Measurements from ENCODE around the gene RENBP. TPM values are rescaled to one million over a fixed set of nuclear protein-coding genes. Genes with fewer than 3 reads are reported as not detected.

The RENBP gene
- 1 to 10 TPM; 5.3 to 6.3 TPM for total RNA-seq

GRCh38 chrX:153944140-153944799 is at the start of gene RENBP:
TSS of gene RENBP (minus strand) at chrX:153944643. CDS start at chrX:153944610, 33 bp downstream.
- POLR2A ChIA-PET: interaction anchor here (0.6 kb wide), 1 partner anchor 22 kb away, joined by 3 read pairs; no protein-coding TSS in a partner anchor
- CTCF ChIA-PET: interaction anchor here (1.2 to 1.9 kb wide), 2 partner anchors 20 to 277 kb away, joined by 3 to 4 read pairs; no protein-coding TSS in a partner anchor

GRCh38 chrX:153993978-153994377 is 49.5 kb upstream of the RENBP start:
- ChIA-PET POLR2A (no interaction called here), CTCF (no interaction called here)

- ChIA-PET POLR2A (no interaction called here), CTCF (no interaction called here)
Measured at GRCh38 chrX:153993079-153993478, 48.6 kb upstream of the RENBP start.

GRCh38 chrX:153992180-153992579 is 47.7 kb upstream of the RENBP start:
- POLR2A ChIA-PET: no interaction called here
- CTCF ChIA-PET: no interaction called here

GRCh38 chrX:153991013-153991580 is 46.7 kb upstream of the RENBP start:
- ChIA-PET POLR2A (no interaction called here), CTCF (no interaction called here)

- ChIA-PET CTCF (no interaction called here), POLR2A (interaction anchor here (1.6 kb wide), 1 partner anchor 12 kb away, joined by 6 read pairs; no protein-coding TSS in a partner anchor)
Measured at GRCh38 chrX:153989973-153990655, 45.7 kb upstream of the RENBP start.

- ChIA-PET POLR2A (interaction anchor here (1.6 kb wide), 1 partner anchor 14 kb away, joined by 6 read pairs; no protein-coding TSS in a partner anchor), CTCF (no interaction called here)
Measured at GRCh38 chrX:153988493-153988892, 44.0 kb upstream of the RENBP start.

GRCh38 chrX:153984351-153985178 is 40.1 kb upstream of the RENBP start:
- POLR2A ChIA-PET: interaction anchor here (0.7 kb wide), 1 partner anchor 13 kb away, joined by 4 read pairs; the partner anchor contains the start of gene HCFC1

GRCh38 chrX:153983321-153983801 is 38.9 kb upstream of the RENBP start:
- ChIA-PET POLR2A (no interaction called here), CTCF (no interaction called here)

More at GRCh38 chrX:153984351-153985178, 40.1 kb upstream of the RENBP start:
- CTCF ChIA-PET: interaction anchor here (1.7 kb wide), 1 partner anchor 12 kb away, joined by 4 read pairs; the partner anchor contains the start of gene TMEM187

GRCh38 chrX:153981771-153982533 is 37.5 kb upstream of the RENBP start:
- ChIA-PET POLR2A (interaction anchor here (1.0 to 2.2 kb wide), 3 partner anchors 10 to 38 kb away, joined by 4 to 14 read pairs (median 5); partner anchors contain the start of genes HCFC1 and TMEM187), CTCF (interaction anchor here (0.7 to 1.3 kb wide), 3 partner anchors 11 to 56 kb away, joined by 3 to 4 read pairs (median 3); partner anchors contain the start of gene ARHGAP4)

GRCh38 chrX:153981231-153981630 is 36.8 kb upstream of the RENBP start:
- POLR2A ChIA-PET: interaction anchor here (0.6 to 2.2 kb wide), 4 partner anchors 9 to 154 kb away, joined by 3 to 14 read pairs (median 4); partner anchors contain the start of genes HCFC1 and TMEM187
- CTCF ChIA-PET: interaction anchor here (0.7 to 1.3 kb wide), 4 partner anchors 11 to 56 kb away, joined by 3 to 4 read pairs (median 3); partner anchors contain the start of gene ARHGAP4

- ChIA-PET CTCF (interaction anchor here (1.2 to 1.3 kb wide), 2 partner anchors 10 to 33 kb away, joined by 3 read pairs; no protein-coding TSS in a partner anchor), POLR2A (interaction anchor here (0.7 to 2.2 kb wide), 2 partner anchors 9 to 42 kb away, joined by 4 to 14 read pairs; partner anchors contain the start of genes HCFC1 and TMEM187)
Measured at GRCh38 chrX:153980394-153980793, 36.0 kb upstream of the RENBP start.

- POLR2A ChIA-PET: no interaction called here
- CTCF ChIA-PET: no interaction called here
Measured at GRCh38 chrX:153974726-153975286, 30.4 kb upstream of the RENBP start.

- CTCF ChIA-PET: interaction anchor here (1.1 kb wide), 1 partner anchor 40 kb away, joined by 3 read pairs; no protein-coding TSS in a partner anchor
- POLR2A ChIA-PET: no interaction called here
Measured at GRCh38 chrX:153974003-153974725, 29.7 kb upstream of the RENBP start.

GRCh38 chrX:153973127-153974002 is 28.9 kb upstream of the RENBP start:
- POLR2A ChIA-PET: interaction anchor here (0.5 to 2.7 kb wide), 2 partner anchors 8 to 32 kb away, joined by 6 to 14 read pairs; no protein-coding TSS in a partner anchor

More at GRCh38 chrX:153973127-153974002, 28.9 kb upstream of the RENBP start:
- CTCF ChIA-PET: interaction anchor here (1.1 kb wide), 1 partner anchor 41 kb away, joined by 3 read pairs; no protein-coding TSS in a partner anchor
